OCI-M1 (cell line): Measurements from ENCODE around the gene TRABD2B.

ENCODE experiments used
- DNase-seq: peaks from one replicate; lab custom pipeline; 2025; lab: John Stamatoyannopoulos, UW

TRABD2B gene

DNA sequence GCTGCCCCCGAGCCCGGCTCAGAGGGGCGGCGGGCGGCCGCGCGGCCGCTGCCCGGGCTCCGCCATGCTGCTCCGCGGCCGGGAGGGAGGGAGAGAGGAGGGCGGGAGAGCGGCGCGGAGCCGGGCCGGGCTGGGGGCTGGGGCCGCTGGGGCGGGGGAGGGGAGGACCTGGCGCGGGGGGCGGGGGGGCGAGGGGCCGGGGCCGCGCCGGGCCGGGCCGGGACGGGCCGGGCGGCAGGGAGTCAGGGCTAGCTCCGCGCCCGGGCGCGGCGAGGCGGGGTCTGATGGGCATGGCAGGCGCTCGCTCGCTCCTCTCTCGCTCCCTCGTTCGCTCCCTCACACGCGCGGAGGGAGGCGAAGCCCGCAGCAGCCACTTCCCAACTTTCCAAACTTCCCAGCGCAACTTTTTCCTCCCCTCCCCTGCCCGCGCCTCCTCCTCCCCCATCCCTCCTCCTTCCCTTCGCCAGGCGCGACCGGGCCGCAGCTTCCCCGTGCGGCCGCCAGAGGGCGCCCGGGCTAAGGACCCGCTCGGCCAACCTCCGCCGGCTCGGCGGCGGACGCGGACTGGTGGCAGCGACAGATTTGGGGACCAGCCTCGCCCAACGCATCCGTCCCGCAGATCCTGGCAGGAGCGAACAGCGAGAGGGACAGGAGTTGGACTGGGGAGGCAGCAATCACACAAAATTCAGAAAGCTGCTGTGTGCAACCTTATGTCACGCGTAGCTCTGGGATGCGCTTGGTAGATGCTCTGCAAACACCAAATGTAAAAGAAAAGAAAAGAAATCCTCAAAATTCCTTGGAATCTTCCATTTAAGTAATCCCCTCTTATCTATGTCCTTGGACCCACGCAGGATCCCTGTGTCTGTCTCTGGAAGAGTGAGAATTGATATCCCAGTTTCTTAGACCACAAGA lies at the start of gene TRABD2B:
Gene TRABD2B (minus strand): TSS at position 97 of the 912 bp plus-strand sequence.
- DNase-seq, result peak; percentile 9

DNA sequence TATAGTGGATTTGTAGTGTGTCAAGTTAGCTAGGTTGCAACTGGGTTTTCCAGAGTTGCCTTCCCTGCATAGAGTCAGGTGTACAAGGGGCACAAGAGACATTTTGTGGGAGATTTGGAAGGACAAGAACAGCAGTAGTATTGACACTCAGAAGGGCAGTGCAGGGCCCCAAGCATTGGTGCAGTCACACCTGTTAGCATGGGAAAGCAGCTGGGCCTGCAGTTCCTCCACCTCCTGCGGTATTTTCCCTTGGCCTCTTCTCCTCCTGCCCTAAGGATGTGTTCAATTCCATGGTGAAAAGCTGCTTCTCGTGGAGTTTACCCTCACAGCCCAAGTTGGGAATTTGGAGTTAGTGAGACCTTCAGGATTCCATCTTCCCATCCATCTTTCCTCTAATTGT lies 47.1 kb upstream of the TRABD2B start:
- DNase-seq, result no peak

DNA sequence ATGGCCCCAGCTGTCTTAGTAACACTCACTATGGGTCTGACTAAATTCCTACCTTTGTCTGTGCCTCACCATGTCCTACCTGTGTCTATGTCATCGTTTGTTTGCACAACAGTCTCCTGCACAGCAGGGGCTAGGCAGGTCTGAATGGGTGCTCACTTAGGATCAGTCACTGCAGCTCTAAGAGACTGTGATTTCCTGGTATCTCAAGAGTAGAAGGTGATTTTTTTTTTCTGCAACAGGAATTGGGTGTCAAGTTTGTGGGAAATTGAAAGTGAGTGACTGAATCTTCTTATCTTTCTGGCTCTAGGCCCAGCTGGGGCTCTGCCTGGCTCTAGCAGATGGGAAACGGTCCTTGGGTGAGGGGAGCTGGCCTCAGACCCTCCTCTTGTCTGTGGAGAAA lies 46.4 kb upstream of the TRABD2B start:
- DNase-seq, result peak; percentile 5

DNA sequence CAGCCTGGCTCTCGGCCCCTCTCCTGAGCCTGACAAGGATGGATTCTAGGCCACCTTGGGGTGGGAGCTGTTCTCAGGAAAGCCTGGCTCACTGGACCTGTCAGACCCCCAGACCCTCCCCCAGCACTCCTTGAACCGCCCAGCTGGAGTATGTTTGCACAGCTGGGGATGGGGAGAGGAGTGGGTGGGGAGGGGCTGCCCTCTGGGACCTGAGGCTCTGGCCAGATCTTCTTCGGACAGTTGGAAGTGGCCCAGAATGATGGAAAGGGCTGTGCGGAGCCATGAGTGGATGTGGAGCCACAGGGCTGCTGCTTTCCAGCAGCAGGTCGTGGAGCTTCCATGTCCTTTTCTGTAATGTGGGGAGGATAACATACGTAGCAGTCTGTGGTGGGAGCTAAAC lies 43.0 kb upstream of the TRABD2B start:
- no peak for DNase-seq

DNA sequence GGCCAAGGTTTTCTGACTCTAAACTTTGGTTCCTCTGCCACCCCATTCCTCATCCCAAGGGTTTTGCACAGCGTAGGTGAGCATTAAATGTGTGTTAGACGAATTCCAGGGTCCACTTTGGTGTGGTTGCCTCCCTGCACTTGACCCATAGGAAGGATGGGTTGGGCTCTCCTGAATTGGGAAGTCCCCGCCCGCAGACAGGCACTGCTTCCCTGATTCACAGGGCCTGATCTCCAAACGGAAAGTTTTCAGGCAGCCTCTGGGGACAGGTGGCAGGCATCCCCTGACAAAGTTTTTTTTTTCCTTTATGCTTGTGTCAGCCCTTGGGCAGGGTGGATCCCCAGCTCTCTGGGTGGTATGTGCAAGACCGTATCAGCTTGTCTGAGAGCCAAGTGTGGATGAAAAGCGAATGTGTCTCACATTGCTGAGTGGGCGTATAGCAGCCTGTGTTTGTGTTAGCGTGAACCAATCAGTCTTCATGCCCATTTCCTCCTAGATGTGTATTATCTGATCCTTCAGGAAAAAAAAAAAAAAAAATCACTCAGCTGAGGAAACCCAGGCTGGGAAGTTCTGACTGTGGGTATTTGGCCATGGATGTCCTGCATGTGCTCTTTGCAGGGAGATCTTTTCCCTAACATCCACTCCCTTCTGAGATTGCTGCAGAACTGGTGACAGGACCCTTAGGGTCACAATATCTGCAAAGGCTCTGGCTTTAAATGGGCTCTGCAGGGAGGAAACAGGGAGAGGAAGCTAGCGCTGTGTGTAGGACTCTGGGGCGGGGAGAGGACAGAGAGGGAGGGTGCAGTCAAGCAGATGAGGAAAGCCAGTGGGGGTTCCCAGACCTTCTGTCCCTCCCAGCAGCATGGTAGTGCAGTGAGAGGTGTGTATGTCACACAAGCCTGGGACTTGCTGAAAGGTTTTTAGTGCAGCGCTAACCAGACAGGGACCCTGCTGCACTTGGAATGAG lies 42.2 kb upstream of the TRABD2B start:
- DNase-seq, result no peak

DNA sequence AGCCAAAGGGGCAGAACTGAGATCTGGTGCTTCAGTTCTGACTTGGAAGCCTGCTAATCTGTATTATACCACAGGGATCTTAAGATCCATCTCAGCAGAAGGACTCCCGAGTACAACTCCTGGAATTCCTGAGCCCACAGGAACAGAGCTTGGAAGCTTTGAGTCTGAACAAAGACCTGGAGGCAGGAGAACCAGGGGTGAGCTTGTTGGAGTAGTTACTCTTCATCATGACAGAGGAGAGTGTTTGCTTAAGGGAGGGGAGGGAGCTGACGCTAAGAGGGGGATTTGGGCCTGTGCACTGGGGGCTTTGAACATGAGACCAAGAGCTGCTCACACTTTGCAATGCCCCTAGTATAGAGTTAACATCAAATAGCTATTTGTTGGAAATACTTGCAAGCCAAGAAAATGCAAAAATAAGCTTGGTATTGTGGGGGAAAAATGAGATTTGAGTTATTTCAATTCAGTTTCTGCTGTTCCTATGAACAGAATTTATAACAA lies 41.1 kb upstream of the TRABD2B start:
- DNase-seq, result no peak

DNA sequence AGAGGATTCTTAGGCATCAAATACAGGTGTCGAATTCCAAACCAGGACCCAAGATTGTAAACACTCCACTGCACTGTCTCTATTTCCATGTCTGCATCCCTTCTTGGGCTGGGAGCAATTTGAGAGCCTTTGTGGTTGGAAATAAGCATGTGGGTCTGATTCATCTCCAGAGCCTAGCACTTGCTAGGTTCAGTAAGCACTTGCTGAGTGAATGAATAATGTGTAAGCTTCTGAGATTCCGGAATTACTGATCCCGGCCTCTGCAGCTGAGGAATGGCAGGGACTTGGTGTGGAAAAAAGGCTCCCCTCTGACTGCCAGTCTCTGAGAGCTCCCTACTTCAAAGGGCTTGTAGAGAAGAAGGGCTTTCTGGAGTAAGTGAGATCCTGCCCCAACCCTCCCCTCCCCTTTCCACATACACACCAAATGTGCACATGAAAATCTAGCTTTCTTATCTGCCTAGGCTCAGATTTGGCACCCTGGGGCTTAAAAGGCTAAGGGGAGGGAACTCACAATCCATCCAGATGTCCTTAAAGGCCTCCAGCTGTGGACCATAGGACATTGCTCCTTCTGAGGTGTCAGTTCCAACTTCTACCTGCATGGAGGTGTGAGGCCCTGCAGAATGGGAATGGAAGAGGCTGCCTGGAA lies 39.6 kb upstream of the TRABD2B start:
- DNase-seq, result no peak

DNA sequence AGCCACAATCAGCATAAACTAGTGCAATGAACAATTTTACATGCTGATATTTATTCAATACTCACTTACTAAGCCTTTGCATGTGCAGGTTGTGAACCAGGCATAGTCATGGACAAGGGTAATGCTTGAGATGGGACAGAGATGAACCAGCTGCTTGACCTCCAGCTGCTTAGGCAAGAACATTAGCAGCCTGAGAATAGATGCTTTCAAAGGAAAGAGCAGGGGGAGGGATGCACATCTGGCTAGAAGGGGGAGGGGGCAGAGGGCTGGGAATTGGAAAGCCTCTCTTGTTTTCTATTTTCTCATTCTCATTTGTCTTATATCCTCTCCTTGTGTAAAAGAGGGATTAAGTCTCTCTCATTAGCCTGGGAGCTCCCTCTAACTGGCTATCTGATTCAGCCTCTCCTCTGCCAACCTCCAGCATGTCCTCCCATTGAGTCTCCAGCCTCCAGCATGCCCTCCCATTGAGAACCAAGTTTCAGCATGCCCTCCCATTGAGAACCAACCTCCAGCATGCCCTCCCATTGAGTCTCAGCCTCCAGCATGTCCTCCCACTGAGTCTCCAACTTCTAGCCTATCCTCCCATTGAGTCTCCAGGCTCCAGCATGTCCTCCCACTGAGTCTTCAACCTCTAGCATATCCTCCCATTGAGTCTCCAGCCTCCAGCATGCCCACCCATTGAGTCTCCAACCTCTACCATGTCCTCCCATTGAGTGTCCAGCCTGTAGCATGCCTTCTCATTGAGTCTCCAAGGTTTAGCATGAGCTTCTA lies 38.4 kb upstream of the TRABD2B start:
- no peak for DNase-seq

DNA sequence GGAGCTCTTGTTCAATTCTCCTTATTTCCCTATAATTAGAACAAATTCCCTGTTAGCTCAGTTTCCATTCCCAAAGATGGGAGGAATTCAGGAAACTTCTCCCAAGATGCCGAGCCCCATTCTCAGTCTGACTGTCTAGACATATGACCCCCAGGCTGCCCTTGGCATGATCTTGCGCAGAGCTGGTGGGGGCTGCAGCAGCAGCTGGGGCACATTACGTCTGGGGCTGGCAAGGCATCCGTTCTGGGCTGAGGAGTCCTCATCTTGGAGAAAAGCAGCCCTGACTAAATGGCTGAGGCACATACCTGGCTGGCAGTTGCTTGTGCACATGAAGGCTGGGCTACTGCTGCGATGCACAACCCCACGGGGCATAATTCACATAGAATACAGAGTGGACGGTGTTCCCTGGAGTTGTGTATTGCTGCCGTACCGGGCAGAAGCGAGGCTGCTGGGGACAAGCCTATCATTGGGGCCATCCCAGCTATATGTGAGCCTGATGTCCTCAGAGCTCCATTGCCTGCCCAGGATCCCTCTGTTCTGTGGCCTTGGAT lies 36.4 kb upstream of the TRABD2B start:
- no peak for DNase-seq

DNA sequence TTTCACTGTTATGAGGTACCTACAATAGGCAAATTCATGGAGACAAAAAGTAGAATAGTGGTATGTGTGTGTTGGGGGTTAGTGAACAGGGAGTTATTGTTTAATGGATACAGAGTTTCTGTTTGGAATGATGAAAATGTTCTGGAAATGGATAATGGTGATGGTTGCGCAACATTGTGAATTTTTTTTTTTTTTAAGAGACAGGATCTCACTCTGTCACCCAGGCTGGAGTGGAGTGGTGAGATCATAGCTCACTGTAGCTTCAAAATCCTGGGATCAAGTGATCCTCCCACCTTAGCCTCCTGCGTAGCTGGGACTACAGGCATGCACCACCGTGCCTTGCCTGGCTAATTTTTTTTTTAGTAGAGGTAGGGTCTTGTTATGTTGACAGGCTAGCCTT lies 34.5 kb upstream of the TRABD2B start:
- no peak for DNase-seq

DNA sequence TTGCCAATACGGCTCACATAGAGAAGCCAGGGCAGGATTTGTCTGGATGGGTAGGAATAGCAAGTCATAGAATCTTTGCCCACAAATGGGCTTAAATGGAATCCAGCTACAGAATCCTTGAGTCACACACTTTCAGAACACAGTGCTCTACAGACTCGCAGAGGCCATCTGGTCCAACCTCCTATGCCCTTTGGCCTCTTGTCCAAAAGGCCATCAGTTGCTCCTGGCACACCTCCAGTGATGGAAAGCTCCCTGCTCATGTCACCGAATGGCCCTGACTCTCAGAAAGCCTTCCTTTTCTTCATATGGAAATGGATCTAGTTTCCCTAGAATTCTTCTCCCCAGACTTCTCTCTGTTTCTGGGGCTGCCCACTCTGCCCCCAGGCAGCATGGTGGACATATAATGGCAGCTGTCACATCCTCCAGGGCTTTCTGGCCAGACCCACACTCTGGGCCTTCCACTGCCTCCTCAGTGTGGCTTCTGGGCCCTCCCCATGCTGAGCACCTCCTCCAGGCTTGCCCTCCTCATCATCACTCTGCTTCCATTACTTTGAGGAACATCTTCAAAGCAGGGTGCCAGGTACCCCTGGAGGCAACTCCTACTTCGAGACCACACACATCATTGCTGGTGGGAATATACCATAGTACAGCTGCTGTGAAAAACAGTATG lies 33.6 kb upstream of the TRABD2B start:
- no peak for DNase-seq

DNA sequence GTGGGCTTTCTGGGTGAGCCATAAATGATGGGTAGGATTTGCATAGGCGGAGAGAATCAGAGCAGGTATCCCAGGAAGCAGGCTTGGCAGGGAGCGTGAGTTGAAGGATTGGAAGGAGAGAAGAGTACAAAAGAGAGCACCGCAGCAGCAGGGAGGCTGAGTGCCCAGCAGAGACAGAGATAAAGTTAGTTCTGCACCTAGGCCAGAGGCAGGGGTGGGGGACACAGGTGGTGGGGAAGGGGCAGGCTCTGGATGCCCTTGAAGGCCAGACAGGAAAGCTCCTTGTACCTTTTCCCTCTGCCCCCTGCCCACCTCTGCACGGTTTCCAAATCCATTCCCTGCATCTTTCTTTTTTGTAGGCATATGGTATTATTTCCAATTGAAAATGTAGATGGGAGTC lies 33.0 kb upstream of the TRABD2B start:
- DNase-seq, result no peak

DNA sequence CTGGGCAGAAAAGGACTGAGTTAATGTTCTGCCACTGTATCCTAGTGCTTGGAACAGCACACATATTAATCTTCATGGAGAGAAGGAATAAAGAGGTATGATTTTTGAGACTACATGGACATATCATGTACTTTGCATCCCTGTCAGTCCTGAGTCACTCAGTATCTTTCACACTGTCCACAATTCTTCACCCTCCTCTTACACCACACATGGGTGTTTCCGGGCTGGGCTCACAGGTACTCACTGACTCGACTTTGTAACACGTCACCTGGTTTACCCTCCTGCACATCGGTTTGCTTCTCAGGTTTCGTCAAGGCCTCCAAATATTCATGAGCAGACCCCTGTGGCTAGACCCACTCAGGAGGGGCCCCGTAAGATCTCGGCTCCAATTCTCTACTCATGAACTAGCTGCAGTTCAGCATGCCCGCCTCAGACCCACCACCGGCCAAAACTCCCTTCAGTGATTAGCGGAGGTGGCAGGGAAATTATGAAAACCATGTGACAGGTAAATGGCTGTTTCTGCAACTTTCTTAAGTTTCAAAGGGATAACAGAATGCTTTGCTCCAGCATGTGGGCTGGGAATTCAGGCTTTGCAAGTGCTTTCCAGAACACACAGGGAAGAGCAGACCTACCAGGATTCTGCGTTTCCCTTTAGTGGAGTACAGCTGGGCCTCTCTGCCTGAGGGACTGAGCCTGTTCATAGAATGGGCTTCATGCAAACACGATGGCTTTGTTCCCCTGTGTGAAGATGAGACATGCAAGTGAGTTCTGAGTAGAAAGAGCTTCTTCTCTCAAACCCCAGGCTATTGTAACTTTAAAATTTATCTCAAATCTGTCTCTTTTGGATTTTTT lies 31.3 kb upstream of the TRABD2B start:
- no peak for DNase-seq

DNA sequence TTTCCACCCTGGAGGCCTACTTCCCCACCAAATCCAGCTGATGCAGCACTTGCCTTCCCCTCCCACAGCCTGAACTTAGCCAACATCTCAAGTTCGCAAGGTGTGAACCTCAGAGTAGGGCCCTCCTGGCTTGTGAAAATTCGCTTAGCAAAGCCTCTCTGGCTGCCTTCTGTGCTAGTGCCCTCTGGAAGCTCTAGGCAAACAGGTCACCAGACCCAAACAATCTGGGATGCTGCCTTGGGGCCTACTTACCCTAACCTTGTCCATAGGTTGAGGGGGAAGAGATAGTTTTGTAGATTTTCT lies 30.3 kb upstream of the TRABD2B start:
- DNase-seq, result no peak

DNA sequence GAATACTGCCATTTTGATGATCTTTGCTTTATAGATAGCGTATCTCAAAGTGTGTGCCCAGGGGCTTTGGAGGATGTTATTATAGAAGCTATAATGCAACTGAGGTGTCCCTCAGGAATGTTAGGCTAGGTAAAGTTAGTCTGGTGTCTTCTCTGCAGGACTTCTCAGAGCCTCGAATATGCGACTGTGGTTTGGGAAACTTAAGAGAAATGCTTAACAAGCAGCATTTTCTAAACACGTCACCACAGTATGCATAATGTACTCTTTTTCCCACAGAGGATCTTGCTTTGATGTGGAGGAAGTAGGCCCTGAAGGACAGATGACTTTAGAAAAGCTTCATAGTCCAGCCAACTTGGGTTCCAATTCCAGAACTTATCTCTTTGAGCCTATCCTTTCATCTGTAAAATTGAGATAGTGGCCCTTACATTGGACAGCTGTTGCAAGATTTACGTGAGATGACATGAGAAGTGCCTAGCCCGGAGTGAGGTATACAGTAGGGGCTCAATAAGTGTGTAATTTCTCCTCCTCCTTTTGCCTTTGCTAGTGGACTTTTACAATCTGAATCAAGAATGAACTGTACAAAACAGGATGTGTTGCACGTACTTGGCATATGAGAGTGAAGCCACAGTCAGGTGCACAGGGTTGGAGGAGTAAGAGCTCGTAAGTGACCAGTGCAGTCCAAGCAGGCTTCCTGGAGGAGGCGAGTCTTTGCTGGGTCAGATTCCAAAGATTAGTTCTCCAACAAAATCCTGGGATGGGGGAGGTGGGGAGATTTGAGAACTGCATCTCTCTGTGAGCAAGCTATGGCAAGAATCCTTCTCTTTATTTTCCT lies 29.7 kb upstream of the TRABD2B start:
- no peak for DNase-seq

DNA sequence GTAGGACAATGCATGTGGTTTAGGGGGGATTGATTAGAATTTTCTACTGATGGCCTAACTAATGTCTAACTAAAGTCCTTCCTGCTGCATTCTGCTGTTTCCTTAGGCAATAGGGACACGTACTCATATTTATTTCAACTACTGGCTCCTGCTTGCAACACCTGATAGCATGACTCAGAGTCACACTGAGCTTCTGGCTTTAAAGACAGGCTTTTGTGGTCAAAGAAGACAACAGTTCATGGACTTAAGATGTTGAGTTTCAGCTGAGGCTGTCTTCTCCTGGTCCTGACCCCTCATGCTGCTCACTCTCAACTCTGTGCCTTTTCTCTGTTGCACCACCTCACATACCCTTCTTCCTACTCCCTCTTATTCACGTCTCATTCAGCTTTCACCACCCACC lies 29.1 kb upstream of the TRABD2B start:
- DNase-seq, result no peak

DNA sequence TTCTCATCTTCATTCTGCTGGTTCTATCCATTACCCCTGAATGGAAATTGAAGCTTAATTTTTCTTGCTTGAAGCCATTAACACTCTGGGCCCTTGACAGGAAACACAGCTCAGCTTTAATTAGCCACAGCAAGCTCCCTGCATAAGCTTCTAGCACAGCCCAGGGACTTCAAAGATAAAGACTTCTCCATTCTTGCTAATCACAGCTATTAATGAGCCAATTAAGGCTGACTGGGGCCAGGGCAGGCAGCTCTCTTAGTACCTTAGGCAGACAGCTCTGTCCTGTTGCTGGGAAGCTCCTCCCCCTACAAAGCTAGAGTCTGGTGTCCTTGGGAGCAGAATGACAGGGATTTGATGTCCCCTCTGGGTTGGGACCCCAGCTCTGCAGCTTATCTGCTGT lies 27.9 kb upstream of the TRABD2B start:
- DNase-seq, result no peak

DNA sequence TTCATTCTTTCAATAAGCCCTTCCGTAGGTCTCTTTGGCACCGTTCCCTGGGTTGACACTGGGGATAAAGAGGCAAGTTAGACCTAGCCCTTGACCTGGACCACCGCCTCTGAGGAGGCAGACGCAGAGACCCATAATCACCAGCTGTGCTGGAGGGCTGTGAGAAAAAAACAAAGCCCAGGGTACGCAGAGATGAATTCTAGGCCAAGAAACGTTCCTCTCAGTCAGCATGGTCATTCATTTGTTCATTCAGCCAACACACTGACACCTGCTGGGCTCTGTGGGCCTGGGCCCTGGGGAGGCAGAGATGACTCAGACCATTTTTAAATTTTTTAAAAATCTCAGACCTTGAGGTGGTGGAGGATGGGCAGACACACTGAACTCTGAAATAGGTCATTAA lies 26.3 kb upstream of the TRABD2B start:
- DNase-seq, result no peak

DNA sequence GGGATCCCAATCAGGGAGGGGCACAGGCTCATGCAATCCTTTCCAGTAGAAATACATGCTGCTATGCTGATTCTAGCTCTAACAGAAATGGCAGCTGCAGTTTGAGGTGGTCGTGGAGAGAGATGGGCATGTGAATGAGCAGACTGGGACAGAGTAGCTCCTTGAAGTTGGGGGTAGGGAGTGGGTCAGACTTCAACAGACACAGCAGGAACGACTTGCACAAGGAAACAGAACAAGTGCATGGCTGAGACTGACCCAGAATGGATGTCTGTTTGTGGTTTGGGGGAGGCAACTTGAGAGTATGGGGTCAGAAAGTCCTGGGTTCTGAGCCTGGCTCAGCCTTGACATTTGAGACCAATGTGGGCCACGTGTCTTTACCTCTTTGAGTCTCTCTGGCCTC lies 25.1 kb upstream of the TRABD2B start:
- no peak for DNase-seq
